ENCODE measurements around the gene PRPF31.

GRCh38 chr19:54121259-54121658, 5.7 kb downstream of the PRPF31 start:
- TF ChIP-seq CTCF (IDR thresholded peaks at IDR 0.05) (no peak), POLR2AphosphoS5 (IDR thresholded peaks at IDR 0.05) (no peak)
